Endothelial cell of hepatic sinusoid (primary cell): ENCODE results near the gene MAP4K5.
"Not testable (repeated sequence)": the region's sequence is repeated elsewhere in the genome, so short reads cannot be mapped to it uniquely, and the experiment has no call there.

Source experiments
- in situ Hi-C: cut with HindIII; loops from 2 replicates; pipeline ENCODE4 v1.10.0; 2017; ENCODE audit warnings: low sequenced_read_pairs

Gene MAP4K5

DNA sequence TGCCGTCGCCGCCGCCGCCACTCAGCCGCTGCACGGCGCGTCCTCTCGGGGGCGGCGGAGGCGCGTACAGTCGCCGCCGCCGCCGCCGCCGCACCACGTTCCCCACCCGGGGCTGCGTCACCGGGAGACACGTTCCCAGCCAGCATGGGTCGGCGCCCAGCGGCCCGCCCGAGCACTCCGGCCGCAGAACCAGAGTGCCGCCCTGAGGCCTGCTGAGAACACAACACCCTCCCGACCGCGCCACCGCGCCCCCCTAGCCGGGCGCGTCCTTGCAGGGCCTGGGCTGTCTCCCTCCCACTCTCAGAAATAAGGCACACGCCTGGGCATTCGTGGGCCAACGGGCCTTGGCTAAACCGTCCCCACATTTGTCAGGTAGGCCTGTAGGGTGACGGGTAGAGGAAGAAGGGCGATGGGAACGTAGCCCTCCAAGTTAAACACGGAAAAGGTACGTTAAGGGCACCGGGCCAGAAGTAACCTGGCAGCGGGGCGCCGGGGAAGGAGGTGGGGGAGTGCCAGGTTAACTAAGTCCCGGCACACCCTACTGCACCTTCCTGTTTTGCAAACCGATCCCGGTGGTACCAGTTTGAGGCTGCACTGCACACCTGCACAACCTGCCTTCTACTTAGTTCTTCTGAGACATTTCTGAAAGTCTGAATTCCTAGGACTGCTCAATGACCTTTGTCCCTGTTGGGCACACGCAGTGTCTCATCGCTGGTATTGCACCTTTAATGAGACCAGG, at the start of gene MAP4K5:
TSS of gene MAP4K5 (minus strand) at position 68 of the 739 bp plus-strand sequence. CDS start 520 bp downstream, outside the sequence.
- in situ Hi-C loops, result loop anchor here (25.0 kb wide), 1 partner anchor 195 kb away; no protein-coding TSS in a partner anchor

DNA sequence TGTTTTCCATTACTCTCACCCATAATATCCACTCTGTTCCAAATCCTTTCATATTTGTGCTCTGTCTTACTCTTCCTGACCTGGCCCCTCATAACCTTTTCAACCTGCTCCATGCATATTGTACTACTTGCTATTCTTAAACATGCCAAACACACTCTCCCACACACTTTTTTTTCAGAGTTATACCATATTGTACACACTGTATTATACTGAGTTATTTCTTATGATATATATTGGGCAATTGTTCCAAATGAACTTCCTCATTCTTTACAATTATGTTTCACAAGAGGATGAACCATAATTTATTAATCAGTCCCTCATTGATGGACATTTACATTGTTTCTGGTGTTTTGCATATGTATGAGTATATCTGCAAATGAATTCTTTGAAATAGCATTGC, 46.1 kb upstream of the MAP4K5 start:
- in situ Hi-C loops, result no loop called here

DNA sequence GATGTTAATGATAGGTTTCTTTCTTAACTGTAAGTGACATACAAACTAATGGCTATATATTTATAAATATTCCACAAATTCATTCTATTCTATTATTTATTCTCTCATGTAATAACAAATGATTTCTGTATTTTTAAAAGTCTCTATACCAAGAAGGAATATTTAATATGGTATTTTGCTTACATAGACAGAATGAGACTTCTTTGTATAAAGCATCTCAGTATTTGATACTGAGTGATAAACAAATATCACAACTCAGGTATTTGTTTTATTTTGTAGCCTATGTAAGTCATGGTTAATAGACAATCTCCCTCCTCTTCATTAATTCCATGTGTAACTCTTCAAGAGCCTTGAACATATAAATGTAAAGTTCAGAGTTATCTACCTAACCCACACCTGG, 45.6 kb upstream of the MAP4K5 start:
- in situ Hi-C loops, result no loop called here

DNA sequence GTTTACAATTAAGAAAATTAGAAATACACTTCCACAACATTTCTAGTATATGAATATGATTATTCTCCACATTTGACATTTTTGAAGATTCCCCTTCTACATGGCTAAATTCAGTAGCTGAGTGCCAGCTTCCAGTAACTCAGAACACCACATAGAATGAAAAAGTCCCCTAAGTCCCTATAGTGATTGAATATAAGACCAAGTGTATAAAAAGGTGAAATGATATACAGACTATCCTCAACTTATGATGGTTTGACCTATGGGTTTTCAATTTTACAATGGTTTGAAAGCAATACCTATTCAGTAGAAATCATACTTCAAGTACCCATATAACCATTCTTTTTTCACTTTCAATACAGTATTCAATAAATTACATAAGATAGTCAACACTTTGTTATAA, 43.4 kb upstream of the MAP4K5 start:
- in situ Hi-C loops, result no loop called here

DNA sequence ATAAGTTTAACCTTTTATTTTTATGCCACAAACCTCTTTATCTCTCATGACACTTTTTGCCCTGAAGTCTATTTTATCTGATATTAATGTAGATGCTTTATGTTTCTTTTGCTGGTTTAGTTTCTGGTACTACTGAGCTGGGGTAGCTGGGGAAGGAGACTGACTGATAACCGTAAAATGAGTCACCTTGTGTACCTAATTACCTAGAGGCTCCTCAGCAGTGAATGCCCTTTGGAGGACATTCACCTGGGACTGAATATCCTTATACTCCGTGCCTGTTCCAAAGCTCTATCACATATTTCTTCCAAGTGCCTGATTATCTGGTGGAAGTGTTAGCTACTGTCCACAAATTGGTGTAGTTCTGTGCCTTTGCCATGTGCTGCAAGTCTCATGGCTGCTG, 41.5 kb upstream of the MAP4K5 start:
- in situ Hi-C loops, result no loop called here

DNA sequence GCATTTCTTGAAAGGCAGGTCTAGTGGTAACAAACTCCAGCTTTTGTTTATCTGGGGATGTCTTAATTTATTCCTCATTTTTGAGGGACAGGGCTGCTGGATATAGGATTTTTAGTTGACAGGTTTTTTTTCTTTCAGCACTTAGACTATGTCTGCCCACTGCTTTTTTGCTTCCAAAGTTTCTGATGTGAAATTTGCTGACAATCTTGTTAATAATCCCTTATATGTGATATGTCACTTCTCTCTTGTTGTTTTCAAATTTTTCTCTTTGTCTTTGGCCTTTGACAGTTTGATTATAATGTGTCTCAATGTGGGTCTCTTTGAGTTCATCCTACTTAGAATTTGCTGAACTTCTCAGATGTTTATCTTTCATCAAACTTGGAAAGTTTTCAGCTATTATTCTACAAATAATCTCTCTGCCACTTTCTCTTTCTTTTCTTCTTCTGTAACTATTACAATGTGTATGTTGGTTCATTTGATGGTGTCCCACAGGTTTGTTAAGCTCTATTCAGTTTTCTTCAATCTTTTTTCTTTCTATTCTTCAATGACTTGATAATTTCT, 37.4 kb upstream of the MAP4K5 start:
- in situ Hi-C loops, result no loop called here

DNA sequence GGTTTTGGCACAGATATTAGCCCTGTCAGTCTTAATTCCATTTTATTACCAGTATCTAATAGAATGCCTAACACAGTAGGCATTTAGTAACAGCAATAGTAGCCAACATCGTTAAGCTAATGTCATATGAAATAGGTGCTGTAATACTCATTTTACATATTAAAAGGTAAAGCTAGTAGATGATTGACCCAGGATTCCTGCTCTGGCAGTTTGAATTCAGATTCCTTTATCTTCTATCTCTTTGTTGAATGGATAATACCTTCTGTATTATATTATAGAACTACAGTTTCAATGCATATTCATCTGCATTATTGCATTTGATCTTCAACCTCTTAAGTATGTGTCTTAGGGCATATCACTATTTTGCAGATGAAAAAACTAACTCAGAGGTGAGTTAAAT, 30.5 kb upstream of the MAP4K5 start:
- in situ Hi-C loops, result no loop called here

DNA sequence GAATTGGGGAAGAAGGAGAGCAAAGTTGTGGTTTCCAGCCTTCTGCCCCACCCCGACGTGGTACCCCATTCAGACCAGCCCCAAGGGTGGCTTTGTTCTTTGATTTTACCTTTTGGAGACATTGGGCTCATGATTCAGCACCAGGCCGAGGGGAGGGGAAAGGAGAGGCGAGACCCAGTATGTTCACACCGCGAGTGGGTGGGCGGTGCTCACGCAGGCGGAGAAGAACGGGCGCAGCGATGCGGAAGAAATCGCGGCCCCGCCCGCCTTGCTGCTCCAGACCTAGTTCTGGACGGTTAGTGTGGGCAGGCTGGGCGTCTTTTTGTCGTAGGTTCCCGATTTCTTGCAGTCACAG, 28.5 kb upstream of the MAP4K5 start:
- in situ Hi-C loops, result no loop called here

DNA sequence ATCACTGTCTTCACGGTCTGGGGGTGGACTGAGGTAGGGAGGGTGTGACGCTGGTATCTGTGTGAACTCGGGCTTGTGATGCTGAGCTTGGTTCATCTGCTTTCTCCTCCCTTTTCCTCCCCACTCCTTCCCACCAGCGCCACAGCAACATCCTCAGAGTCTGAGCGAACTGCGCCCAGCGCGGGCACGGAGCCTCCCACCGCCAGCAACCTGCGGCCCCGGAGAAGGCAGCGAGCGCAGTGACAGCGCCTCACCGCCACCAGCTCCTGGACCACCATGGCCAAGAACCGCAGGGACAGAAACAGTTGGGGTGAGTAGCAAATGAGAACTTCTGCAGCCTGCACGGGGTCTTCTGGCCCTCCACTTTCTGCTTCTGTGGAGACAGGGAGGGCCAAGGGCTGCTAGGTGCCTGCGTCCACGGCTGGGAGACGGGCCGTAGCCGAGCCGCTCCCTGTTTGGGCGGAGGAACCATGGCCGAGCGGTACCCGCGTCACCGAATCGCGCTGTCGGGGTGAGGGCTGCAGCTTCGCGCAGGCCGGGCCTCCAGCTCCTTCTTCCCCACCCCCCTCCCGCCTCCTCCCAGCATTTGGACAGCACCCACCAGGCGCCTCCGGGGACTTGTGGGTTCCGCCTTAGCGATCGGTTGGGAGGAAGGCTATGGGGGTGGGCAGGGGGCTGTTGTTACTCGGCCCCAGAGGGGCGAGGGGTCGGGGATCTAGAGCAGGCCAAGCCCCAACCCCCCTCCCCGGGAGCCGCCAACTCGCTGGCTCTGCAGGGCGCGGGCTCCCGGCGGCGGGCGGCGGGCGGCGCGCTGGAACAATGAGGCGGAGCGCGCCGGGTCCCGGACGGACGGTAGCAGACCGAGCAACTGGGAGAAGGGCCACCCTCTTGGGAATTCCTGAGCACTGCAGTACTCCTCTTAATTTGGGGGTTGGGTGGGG, 27.9 kb upstream of the MAP4K5 start, which contains the start of gene ATL1:
TSS of gene ATL1 (plus strand) at position 156 of the 941 bp plus-strand sequence. CDS start at position 277, 121 bp downstream.
- in situ Hi-C loops, result no loop called here

DNA sequence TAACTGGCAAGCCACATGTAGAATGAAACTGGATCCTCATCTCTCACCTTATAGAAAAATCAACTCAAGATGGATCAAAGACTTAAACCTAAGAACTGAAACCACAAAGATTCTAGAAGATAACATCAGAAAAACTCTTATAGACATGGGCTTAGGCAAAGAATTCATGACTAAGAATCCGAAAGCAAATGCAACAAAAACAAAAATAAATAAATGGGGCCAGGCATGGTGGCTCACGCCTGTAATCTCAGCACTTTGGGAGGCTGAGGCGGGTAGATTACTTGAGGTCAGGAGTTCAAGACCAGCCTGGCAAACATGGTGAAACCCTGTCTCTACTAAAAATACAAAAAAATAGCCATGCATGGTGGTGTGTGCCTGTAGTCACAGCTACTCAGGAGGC, 20.4 kb upstream of the MAP4K5 start:
- in situ Hi-C loops, result not testable (repeated sequence)

DNA sequence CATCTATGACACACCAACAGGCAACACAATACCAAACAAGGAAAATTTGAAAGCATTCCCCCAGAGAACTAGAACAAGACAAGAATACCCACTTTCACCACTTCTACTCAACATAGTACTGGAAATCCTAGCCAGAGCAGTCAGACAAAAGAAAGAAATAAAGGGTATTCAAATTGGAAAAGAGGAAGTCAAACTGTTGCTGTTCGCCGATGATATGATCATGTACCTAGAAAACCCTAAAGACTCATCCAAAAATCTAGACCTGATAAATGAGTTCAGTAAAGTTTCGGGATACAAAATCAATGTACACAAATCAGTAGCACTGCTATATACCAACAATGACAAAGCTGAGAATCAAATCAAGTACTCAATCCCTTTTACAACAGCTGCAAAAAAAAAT, 19.5 kb upstream of the MAP4K5 start:
- in situ Hi-C loops, result no loop called here

DNA sequence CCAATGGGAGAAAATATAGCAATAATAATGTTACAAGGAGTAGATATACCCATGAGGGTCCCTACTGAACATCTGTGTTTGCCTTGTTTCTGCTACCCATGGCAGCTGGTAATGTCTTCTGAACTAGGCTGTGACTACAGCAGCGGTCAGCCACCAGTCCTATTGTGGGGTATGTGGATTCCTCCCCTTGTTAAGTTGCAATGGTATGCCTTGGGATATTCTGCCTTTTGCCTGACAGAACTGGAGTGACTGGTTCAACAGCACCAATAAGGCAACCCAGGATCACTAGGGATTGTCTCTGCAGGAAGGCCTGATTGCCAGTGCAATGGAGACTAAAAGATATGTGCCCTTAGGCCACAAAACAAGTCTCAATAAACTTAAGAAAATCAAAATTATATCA, 17.9 kb upstream of the MAP4K5 start:
- in situ Hi-C loops, result no loop called here

DNA sequence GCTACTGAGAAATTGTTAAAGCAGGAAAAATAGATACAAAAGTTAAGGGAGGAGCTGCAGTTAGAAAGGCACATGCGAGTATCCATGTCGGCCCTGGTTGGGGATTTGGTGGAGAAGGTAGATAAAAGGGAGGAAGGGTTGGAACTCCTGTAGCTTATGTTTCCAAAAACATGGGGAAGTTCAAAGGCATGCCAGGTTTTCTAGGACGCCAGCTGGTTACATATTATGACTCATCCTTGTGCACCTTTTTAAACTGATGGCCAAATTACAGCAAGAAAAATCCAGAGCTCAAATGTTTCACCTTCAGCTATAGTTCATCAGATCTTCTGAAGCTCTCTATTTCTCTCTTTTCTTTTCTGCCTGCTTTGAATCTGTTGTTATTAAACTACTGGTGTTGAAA, 13.2 kb upstream of the MAP4K5 start:
- in situ Hi-C loops, result loop anchor here (25.0 kb wide), 1 partner anchor 208 kb away; no protein-coding TSS in a partner anchor

DNA sequence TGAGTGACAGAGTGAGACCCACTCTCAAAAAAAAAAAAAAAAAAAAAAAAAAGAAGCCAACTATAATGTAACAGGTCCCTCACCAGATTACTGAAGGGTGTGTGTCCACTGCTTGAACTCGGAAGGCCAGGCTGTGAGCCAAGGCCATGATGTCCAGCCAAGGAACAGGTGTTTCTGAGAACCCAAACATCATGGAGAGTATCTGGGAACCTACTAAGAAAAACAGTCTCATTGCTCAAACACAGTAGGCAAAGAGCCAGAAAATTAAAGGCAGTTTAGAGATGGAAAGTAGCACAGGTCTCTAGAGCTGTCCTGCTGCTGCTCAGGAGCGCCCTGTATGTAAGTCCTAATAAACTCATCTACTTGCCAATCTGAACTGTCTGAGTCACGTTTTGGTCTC, 12.5 kb upstream of the MAP4K5 start:
- in situ Hi-C loops, result loop anchor here (25.0 kb wide), 1 partner anchor 208 kb away; no protein-coding TSS in a partner anchor

DNA sequence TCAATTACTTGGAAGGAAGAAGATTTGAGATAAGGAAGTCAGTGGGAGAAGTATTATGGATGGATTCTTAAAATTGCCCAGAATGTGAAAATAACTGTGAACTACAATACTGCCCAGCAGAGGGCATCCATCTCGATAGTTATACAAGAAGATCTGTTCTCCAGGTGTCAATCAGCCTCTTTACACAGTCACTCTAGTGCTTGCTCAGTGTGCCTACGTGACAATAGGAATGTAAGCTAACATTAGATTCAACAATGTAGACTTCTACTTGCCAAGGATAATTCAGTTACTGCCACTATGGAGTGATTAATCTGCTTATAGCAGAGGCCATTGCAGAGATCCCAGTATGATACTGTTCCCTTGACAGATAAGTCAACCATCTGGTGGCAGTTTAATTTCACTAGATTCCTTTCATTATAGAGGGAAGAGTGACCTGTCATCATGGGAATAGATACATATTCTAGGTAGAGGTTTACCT, 10.6 kb upstream of the MAP4K5 start:
- in situ Hi-C loops, result loop anchor here (25.0 kb wide), 1 partner anchor 206 kb away; no protein-coding TSS in a partner anchor

DNA sequence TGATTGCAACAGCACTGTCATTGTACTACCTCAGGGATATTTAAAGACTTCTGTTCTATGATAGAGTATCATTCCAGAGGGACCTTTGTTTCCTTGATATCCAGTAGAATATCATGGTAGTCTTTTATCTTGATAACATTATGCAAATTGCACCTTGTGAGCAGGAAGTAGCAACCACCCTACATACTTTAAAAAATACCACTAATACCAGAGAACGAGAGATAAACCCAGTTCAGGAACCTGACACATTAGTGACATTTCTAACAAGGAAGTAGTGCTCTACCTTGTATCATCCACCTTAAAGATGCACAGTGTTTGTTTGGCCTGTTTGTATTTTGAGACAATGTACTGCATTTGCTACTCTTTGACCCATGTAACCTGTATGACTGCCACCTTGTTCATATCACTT, 8.8 kb upstream of the MAP4K5 start:
- in situ Hi-C loops, result loop anchor here (25.0 kb wide), 1 partner anchor 204 kb away; no protein-coding TSS in a partner anchor

DNA sequence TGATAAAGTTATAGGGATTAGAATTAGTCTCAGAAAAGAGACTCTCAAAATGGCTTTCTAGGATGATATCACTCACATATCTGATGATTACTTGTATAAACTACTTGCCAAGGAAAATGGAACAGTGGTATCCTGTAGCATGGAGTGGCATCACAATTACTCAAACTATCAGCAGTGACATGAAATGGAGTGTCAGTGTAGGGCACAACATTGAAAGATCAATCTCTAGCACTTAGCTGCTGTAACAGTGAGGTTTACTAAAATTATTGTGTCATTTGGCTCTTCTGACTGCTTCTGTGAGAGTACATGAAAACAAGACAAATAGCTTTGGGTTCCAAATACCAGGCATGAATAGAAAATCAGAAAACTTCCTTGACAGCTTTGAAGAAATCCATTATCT, 6.7 kb upstream of the MAP4K5 start:
- in situ Hi-C loops, result loop anchor here (25.0 kb wide), 1 partner anchor 202 kb away; no protein-coding TSS in a partner anchor

DNA sequence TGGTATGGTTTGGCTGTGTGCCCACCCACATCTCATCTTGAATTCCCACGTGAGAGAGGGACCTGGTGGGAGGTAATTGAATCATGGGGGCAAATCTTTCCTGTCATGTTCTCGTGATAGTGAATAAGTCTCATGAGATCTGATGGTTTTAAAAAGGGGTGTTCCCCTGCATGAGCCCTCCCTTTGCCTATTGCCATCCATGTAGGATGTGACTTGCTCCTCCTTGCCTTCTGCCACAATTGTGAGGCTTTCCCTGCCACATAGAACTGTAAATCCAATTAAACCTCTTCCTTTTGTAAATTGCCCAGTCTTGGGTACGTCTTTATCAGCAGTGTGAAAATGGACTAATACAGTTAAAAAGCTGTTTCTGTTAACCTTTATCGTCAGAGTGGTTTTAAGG, 5.7 kb upstream of the MAP4K5 start:
- in situ Hi-C loops, result loop anchor here (25.0 kb wide), 1 partner anchor 201 kb away; no protein-coding TSS in a partner anchor

DNA sequence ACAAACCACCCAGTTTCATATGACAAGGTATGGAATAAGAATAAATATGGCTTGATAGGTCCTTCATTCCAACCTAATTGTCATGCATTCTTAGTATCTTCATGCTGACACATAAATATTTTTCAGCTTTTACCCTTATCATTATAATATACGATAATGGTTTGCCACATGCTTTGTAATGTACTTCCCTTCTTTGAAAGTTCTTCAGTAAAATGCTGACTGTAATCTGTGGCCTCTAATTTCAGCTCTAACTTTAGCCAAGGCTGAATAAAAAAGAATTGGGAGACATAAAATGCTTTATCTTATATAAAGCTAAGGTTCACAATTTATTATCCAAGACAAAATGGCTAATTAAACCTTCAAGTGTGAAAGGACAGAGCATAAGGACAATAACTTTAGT, 2.6 kb upstream of the MAP4K5 start:
- in situ Hi-C loops, result loop anchor here (25.0 kb wide), 1 partner anchor 198 kb away; no protein-coding TSS in a partner anchor

DNA sequence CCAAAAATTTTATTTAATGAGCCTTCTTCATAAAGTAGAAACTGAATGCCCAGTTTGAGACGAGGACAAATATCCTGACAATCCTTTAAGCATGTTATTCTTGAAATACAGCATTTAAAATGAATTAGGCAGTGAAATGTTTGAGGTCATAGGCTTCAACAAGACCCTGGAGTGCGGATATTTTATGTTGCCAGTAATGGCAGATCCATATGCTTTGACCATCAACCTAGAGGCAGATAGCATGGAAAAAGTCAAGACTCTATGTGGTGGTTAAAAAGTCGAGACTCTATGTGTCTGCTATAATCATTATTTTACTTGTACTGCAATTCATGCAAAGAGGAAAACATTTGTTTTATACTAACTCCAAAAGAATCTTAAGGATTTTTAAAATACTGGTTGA, 2.0 kb upstream of the MAP4K5 start:
- in situ Hi-C loops, result loop anchor here (25.0 kb wide), 1 partner anchor 197 kb away; no protein-coding TSS in a partner anchor

DNA sequence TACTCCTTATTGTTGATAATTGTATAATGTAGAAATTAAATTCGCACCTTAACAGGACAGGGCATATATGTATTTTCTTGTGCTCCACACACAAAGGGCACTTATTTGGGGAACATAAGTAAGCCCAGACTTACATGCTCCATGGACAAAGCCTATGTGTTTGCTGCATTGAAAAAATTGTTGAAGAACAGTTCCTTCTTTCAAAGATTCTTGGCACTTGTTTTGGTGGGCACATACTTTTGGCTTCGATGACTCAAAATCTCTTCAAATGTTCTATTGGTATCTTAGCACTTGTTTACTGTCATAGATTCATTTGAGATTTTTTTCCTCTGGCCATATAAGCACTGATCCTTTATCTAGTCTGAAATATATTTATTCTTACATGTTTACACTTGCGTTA, 1.4 kb upstream of the MAP4K5 start:
- in situ Hi-C loops, result loop anchor here (25.0 kb wide), 1 partner anchor 197 kb away; no protein-coding TSS in a partner anchor
